ENCODE results near the gene MCM5.
A peak's percentile ranks its signal among the peaks of the same experiment; 100 is the strongest.
"Not testable (repeated sequence)": the region's sequence is repeated elsewhere in the genome, so short reads cannot be mapped to it uniquely, and the experiment has no call there.

The MCM5 gene

GRCh38 chr22:35431483-35432227 is 31.7 kb downstream of the MCM5 start:
- DNase-seq (ENCODE audit: low read depth, low spot score) = no peak

- DNase-seq (ENCODE audit: low read depth, low spot score) = no peak
Measured at GRCh38 chr22:35432228-35432905, 32.4 kb downstream of the MCM5 start.

- no peak for DNase-seq (ENCODE audit: low read depth, low spot score)
Measured at GRCh38 chr22:35434061-35434710, 34.2 kb downstream of the MCM5 start.

- DNase-seq (ENCODE audit: low read depth, low spot score) = no peak
Measured at GRCh38 chr22:35435201-35435740, 35.3 kb downstream of the MCM5 start.

GRCh38 chr22:35436421-35436820 is 36.5 kb downstream of the MCM5 start:
- no peak for DNase-seq (ENCODE audit: low read depth, low spot score)

GRCh38 chr22:35437049-35437448 is 37.1 kb downstream of the MCM5 start:
- DNase-seq (ENCODE audit: low read depth, low spot score) = no peak

GRCh38 chr22:35438673-35439364 is 38.9 kb downstream of the MCM5 start:
- DNase-seq (ENCODE audit: low read depth, low spot score) = not testable (repeated sequence)

- no peak for DNase-seq (ENCODE audit: low read depth, low spot score)
Measured at GRCh38 chr22:35439365-35439717, 39.4 kb downstream of the MCM5 start.

GRCh38 chr22:35440129-35440528 is 40.2 kb downstream of the MCM5 start:
- DNase-seq (ENCODE audit: low read depth, low spot score) = no peak

GRCh38 chr22:35441489-35442100 is 41.7 kb downstream of the MCM5 start:
- DNase-seq (ENCODE audit: low read depth, low spot score) = no peak

GRCh38 chr22:35442471-35442870 is 42.5 kb downstream of the MCM5 start:
- DNase-seq (ENCODE audit: low read depth, low spot score) = no peak

GRCh38 chr22:35443338-35443737 is 43.4 kb downstream of the MCM5 start:
- DNase-seq (ENCODE audit: low read depth, low spot score) = no peak

GRCh38 chr22:35443790-35444684 is 44.1 kb downstream of the MCM5 start:
- DNase-seq (ENCODE audit: low read depth, low spot score) = no peak

GRCh38 chr22:35444685-35445399 is 44.9 kb downstream of the MCM5 start:
- DNase-seq (ENCODE audit: low read depth, low spot score) = no peak

GRCh38 chr22:35445933-35446332 is 46.0 kb downstream of the MCM5 start:
- no peak for DNase-seq (ENCODE audit: low read depth, low spot score)

- DNase-seq (ENCODE audit: low read depth, low spot score) = peak; percentile 94
Measured at GRCh38 chr22:35446365-35446764, 46.4 kb downstream of the MCM5 start.

GRCh38 chr22:35448523-35448922 is 48.6 kb downstream of the MCM5 start:
- no peak for DNase-seq (ENCODE audit: low read depth, low spot score)

- no peak for DNase-seq (ENCODE audit: low read depth, low spot score)
Measured at GRCh38 chr22:35449829-35450689, 50.1 kb downstream of the MCM5 start.

All from astrocyte of the hippocampus (primary cell).